Bronchial epithelial cell (primary cell): ENCODE measurements around the gene SNX1. TPM values are rescaled to one million over a fixed set of nuclear protein-coding genes. Genes with fewer than 3 reads are reported as not detected.

Experiments
- DNase-seq: peaks from one replicate; pipeline ENCODE4 v3.0.0-alpha.2; 2010; ENCODE audit warnings: low read depth
- FAIRE-seq: peaks from 2 replicates; lab custom pipeline; 2011; peaks lifted over from hg19 to GRCh38; lab: Jason Lieb, UNC
- H3K27me3 ChIP-seq: 2 replicates; pipeline ENCODE4 v1.5.1; 2011; ENCODE audit warnings: low read length; ENCODE audit not compliant: control insufficient read depth, insufficient read depth
- H3K36me3 ChIP-seq: 2 replicates; pipeline ENCODE4 v1.5.1; 2011; ENCODE audit warnings: low read length; ENCODE audit not compliant: control insufficient read depth, insufficient read depth
- H3K4me3 ChIP-seq: 2 replicates; pipeline ENCODE4 v1.5.1; 2011; ENCODE audit warnings: mild to moderate bottlenecking, low read depth, low read length, control low read depth
- CTCF ChIP-seq: IDR thresholded peaks from 2 replicates; pipeline ENCODE4 v1.5.1; 2011; ENCODE audit warnings: mild to moderate bottlenecking, moderate library complexity, low read length, control low read depth, inconsistent platforms; ENCODE audit not compliant: insufficient read depth, severe bottlenecking
- total RNA-seq: library from RNA; depleted of rRNA; stranded (reverse); fragments of >200 nt; gene quantifications from 2 replicates; pipeline ENCODE4 v1.2.1, GENCODE V29; 2014

Gene SNX1
- total RNA-seq, 1 donor from 2014 or later: 28.7 TPM

GRCh38 chr15:64141798-64142512 lies 46.2 kb downstream of the SNX1 start:
- DNase-seq: no peak
- no peak for TF ChIP-seq CTCF
- no peak for FAIRE-seq
- Histone ChIP-seq H3K4me3 (no peak overlapping the region), H3K27me3 (no peaks in the 10 kb centered on the region), H3K36me3 (peaks cover 14% of the 10 kb centered on the region)

DNA sequence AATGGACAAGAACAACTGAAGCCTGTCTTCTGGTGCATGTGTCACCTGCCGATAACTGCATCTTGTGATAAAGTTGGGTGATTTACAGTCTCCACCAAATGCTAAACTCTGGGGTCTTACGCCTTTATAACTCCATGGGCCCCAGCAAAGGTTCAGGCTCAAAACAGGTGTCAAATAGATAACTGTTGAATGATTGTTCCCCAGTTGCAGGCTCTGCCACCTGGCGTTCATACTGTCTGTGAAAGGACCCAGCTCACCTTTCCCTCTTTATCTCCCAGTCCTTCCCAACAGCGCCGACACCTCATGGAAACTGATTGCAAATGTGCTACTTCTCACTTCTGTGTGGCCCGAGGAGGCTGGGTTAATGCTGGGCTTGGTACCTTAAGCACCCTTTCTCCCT lies 47.5 kb downstream of the SNX1 start:
- no peak for FAIRE-seq

GRCh38 chr15:64144192-64144564 lies 48.4 kb downstream of the SNX1 start:
- peaks cover 6% of the 10 kb centered on the region for H3K36me3 ChIP-seq
- H3K4me3 ChIP-seq: no peak overlapping the region
- no peaks in the 10 kb centered on the region for H3K27me3 ChIP-seq
- TF ChIP-seq CTCF: no peak
- DNase-seq (no peak), FAIRE-seq (no peak)

More for the DNA sequence above, 47.5 kb downstream of the SNX1 start:
- Histone ChIP-seq H3K4me3 (no peak overlapping the region), H3K27me3 (no peaks in the 10 kb centered on the region), H3K36me3 (peaks cover 8% of the 10 kb centered on the region)
- TF ChIP-seq CTCF: no peak
- no peak for DNase-seq

- no peak for TF ChIP-seq CTCF
- FAIRE-seq (no peak), DNase-seq (no peak)
- Histone ChIP-seq H3K27me3 (no peaks in the 10 kb centered on the region), H3K4me3 (no peak overlapping the region), H3K36me3 (peaks cover 6% of the 10 kb centered on the region)
Measured at GRCh38 chr15:64144565-64145281, 48.9 kb downstream of the SNX1 start.

GRCh38 chr15:64146041-64146440 lies 50.3 kb downstream of the SNX1 start:
- no peak for FAIRE-seq
- no peak for DNase-seq
- TF ChIP-seq CTCF: no peak

GRCh38 chr15:64146520-64146884 lies 50.7 kb downstream of the SNX1 start:
- peaks cover 6% of the 10 kb centered on the region for H3K36me3 ChIP-seq
- FAIRE-seq: no peak
- no peak for TF ChIP-seq CTCF
- H3K4me3 ChIP-seq: no peak overlapping the region
- H3K27me3 ChIP-seq: no peaks in the 10 kb centered on the region
- DNase-seq: no peak

More at GRCh38 chr15:64146041-64146440, 50.3 kb downstream of the SNX1 start:
- Histone ChIP-seq H3K27me3 (no peaks in the 10 kb centered on the region), H3K36me3 (peaks cover 6% of the 10 kb centered on the region), H3K4me3 (no peak overlapping the region)
